HG03280 (cell line): Measurements from ENCODE around the gene TGFBR1.
"Not testable (repeated sequence)": the region's sequence is repeated elsewhere in the genome, so short reads cannot be mapped to it uniquely, and the experiment has no call there.

Source experiments
- ATAC-seq: cut with Tn5 transposase; IDR thresholded peaks from one replicate; pipeline ENCODE4 v1.9.1; 2021; ENCODE audit warnings: mild to moderate bottlenecking, moderate library complexity; ENCODE audit not compliant: unreplicated experiment

Gene TGFBR1

DNA sequence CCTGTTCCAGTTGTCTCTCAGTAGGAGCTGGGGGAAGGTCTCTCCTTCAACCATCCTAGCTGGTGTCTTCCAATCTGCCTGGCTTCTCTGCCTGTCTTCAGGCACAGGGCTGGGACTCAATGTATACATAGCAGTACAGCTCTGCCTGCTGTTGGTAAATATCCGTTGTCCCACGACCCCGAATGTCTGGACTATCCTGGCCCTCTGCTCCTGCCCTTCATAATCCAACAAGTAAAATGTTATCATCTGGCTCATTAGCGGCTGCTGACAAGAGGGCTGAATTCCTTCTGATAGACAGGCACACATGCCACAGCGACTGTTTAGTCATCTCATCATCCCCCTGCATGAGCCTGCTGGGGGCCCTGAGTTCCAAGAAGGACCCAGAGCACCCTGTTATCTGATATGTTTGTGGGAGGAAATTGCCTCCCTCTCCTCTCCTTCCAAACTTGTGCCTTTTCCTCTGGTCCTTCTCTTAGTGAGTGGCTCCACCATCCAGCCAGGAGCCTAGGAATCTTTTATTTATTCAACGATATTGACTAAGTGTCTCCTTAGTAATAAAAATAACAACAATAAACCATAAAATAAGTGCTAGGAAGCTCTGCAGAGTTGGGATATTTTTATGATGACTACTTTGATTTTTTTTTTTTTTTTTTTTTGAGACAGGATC is 29.5 kb upstream of the TGFBR1 start:
- ATAC-seq, result no peak

DNA sequence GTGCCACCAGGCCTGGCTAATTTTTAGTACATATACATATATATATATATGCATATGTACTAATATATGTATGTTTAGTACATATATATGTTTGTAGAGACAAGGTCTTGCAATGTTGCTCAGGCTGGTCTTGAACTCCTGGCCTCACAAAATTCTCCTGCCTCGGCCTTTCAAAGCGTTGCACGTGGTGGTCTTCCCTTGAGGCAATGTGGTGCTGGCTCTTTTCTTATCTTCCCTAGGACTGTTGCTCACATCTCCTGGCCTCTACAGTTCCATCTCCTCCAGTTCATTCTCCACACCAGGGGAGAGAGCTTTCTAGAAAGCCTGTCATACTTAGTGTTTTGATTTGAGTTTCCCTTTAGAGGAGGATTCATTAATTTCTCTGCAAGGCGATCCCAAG is 28.9 kb upstream of the TGFBR1 start:
- no peak for ATAC-seq

DNA sequence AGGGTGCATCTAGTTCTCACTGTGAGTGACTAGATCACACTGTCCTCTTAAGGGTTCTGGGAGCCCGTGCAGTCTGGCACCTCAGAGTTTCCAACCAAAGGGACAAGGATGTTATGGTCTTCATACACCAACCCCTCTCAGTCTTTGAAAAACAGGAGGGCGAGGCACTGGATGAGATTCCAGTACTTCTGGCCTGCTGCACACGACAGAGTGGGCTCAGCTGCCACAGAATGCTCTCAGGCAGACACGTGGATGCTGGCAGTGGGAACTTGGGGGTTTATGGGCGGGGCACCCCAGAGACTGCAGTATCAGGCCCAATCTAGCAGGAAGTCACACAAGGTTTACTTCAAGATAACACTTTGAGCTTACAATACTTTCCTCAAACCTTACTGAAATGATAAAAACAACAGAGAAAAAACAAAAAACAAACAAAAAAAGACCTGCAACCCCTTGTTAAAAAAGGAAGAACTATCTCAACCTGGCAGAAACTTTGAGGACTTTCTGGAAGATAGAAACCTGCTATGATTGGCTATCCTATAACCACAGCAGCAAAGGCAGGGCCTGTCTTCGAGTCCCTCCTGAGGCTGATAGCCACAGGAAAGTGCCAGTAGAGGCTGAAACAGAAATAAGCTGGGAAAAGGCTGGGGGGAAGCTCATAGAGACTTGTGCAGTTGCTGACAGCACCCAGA is 28.3 kb upstream of the TGFBR1 start:
- ATAC-seq, result no peak

DNA sequence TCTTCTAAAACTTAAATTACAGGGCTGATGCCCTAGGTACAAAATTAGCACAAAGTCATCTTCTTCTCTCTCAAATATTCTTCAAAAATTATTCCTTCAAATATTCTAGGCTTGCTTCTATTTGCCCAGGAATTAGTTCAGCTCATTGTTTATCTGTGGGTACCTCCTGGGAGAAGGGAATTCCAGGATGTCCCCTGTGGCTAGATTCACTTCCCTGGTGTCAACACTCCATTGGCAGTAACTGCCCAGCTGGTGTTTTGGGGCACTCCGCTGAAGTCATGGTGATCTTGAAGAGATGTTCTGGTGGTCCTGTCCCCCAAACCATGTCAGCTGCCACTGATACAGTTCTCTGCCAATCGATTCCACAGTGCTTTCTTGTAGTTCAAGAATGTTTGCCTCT is 26.2 kb upstream of the TGFBR1 start:
- no peak for ATAC-seq

DNA sequence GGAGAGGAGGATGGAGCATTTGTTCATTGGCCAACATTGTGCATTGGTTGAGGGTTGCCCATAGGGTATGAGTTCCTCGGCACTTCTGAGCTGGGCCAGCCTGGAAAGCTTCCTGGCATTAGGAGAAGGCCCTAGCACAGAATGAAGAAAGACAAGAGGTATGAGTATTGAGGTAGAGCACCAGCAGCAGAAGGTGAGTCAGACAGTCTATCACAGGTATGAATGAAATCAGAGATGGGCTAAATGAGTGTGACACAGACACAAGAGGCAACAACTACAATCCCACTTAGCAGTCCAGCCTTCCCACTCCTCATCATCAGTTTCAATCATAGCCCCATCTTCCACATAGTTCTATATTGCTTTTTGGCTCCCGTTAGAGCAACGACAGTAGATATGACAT is 25.4 kb upstream of the TGFBR1 start:
- ATAC-seq, result no peak

DNA sequence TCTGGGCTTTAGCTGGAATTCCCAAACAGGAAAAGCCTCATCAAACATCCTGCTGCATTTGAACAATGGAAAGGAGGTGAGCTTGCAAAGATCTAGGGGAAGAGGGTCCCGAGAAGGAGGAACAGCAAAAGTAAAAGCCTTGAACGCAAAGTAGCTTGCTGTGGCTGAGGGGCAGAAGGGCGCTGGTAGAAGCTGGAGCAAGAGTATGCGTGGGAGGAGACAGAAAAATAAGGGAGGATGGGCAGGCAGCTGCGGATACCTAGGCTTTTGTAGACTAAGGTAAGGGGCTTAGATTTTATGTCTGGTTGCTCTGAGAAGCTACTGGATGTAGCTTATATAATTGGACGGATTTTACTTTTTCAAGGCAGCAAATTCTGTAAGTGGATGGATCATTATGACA is 21.9 kb upstream of the TGFBR1 start:
- no peak for ATAC-seq

DNA sequence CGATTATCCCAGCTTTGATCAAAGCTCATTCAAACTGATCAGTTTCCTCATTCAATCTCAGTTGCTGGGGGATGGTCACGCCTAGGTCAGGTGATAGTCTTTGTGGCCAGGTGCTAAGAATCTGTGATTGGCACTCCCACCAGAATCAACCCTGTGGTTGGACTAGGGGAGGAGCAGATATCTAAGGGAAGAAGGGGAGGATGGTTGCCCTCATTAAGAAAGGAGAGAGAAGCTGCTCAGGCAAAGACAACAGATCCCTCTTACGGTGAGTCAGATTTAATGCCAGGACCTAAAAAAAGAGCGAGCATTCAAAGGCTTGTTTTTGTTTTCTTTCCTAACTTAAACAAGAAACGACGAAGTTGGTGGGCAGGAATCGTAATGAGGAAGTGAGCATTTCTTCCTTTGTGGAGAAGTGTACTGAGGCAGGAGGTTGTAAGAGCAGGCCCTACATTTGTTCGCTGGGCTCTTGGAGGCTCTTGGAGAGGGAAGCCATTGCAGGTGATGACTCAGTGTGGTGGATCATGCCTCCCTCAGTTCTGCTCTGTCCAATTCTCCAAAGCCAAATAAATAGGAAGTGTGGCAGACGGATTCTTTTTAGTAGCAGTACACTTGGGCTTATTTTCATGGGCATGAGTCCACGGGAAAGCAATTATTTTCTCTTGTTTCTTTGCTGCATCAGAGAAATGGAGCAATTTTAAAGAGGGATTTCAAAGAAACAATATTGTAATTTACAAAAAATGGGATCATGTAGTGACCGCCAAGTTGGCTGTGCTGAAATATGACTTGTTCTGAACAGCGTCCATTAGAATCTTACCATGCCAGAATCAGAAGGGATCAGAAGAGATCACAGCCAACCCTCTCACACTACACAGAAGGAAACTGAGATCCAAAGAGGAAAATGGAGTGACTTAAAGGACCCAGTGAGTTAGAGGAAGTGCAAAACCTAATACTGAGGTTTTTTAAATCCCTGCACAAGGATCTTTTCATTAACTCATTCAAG is 18.7 kb upstream of the TGFBR1 start:
- no peak for ATAC-seq

DNA sequence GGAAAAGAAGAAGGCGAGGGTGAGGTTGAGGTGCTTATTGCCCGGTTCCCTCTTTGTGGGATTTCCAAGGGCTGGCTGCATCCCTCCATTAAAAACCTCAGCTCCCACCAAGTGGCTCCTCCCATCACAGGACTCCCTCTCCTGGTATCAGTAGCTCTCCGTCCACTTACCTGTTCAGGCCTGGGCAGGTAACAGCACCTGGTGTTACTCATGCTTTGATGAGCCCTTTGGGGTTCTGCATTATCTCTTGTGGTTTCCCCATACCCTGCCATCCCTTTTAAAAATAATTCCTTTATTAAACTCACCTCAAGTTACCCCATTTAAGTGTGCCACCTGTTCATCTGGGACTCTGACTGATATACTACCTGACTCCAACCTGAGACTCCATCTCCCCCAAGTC is 17.5 kb upstream of the TGFBR1 start:
- ATAC-seq, result no peak

DNA sequence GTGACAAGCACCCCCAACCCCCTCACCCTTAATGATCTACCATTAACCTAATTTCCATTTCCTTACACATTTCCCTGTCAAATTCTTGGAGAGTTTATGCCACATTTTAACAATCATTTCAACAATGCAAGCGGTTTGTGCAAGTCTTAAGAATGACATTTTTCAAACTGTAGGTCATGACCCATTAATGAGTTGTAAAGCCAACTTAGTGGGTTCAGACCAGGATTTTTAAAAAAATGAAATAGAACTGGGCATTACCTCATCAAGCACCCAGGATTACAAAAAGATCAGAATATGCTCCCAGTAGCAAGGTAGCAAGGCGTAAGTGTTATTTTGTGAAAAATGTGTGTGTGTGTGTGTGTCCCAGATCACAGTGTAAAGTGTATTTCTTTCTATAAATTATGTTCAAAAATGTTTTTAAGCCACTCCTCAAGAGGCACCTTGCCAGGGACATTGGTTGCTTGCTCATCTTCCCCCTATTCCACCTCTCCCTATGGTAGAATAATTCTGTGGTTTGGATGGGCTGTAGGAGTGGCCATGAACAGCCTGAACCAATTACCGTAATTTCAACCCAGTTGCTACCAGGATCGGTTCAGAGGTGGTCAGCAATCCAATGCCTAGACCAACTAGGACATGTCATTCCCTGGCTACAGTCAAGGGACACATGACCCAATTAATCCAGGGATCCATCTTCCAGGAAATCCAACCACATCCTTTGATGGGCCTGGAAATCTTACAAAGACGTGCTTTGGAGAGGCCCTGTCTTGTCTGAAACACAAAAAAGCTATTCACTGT is 14.4 kb upstream of the TGFBR1 start:
- ATAC-seq, result no peak

DNA sequence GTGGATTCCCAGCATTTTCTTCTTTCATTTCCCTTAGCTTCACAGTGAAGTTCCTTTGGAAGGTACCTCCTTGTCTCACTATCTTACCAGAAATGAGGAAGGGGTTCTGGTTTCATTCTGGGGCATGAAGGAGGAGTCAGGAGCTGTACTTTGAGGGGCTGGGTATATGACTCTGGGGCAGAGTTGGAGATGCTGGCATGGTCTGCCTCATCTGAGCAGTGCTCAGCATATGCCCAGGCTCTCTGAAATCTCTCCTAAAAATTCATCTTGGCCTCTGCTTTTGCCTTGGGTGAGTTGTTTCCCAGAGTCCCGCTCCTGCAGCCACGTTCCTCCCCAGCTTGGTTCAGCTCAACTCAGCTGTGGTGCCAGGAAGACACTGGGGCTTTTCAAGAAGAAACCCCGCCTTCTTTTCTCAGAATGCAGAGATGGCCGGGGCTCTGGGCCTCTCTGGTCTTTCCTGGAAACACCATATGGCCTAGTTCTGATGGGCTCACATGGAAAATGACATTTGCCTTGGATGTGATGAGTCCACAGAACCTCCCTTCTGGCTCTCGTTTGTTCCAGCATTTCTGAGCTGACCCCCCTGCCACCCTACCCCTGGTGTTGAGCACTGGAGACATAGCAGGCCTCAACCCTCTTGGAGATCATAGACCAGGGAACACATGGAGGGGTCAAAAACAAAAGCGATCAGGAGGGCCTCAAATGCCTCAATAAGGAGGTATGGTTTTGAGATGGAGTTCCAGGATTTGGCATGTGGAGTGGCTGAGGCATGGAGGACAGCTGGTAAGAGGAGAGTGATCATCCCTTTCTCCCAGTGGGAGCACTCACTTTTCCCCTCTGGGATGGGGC is 12.0 kb upstream of the TGFBR1 start:
- no peak for ATAC-seq

DNA sequence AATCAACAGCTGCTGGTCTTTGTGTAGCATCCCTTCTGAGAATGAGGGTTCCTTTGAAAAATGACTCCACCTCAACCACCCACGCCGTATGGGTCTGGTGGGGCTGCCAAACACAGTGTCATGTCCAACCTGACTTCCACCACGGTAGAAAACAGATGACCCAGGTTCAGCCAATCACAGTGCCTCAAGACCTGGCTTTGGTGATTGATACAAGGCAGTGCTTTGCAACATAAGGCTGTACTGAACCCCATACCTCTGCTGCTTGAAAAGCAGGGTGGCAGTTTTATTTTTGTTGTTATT is 11.5 kb upstream of the TGFBR1 start:
- ATAC-seq, result no peak

DNA sequence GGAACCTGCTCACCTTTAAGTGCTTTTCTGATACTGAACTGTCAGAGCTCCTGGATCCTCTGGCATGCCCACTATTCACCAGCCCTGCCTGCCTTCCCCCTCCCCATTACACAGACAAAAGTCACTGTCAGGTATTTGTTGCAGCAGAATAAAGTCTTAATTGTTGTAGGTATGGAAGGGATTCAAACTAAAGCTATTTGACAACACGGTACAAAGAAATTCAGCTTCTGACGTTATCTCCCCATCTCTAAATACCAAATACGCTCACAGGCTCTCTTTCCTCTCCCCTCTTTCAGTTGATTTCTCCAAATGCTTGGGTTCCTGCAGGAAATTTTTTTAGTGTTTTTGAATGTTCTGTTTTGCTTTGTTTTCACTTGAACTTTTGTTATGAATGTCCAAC is 9.3 kb upstream of the TGFBR1 start:
- no peak for ATAC-seq

DNA sequence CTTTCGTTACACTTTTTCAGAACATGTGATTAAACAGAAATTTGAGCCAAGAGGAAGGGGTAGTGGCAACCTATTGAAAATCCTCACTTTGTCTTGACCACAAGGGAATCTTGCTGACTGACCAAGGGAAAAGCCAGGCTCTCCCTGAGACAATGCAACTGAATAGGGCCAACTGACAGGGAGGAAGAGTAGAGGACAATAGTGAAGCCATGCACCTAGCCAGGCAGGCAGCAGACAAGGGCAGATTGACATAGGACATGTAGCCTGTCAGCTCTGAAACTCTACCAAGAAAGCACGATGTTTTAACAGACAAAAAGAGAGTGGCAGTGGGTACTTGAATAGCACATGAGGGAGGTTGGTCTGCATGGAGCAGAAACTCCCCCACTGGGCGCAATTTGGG is 8.5 kb upstream of the TGFBR1 start:
- no peak for ATAC-seq

DNA sequence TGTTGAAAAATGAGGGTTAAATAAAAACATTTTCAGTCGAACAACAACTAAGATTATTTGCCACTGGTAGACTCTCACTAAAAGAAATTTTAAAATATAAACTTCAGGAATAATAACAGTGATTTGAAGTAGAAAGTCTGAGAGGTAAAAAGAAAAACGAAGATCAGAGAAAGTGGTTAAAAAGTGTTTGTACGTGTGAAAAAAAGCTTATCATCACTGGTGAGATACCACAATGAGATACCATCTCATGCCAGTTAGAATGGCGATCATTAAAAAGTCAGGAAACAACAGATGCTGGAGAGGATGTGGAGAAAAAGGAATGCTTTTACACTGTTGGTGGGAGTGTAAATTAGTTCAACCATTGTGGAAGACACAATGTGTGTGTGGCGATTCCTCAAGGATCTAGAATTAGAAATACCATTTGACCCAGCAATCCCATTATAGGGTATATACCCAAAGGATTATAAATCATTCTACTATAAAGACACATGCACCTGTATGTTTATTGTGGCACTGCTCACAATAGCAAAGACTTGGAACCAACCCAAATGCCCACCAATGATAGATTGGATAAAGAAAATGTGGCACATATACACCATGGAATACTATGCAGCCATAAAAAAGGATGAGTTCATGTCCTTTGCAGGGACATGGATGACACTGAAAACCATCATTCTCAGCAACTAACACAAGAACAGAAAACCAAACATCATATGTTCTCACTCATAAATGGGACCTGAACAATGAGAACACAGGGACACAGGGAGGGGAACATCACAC is 4.9 kb upstream of the TGFBR1 start:
- not testable (repeated sequence) for ATAC-seq

DNA sequence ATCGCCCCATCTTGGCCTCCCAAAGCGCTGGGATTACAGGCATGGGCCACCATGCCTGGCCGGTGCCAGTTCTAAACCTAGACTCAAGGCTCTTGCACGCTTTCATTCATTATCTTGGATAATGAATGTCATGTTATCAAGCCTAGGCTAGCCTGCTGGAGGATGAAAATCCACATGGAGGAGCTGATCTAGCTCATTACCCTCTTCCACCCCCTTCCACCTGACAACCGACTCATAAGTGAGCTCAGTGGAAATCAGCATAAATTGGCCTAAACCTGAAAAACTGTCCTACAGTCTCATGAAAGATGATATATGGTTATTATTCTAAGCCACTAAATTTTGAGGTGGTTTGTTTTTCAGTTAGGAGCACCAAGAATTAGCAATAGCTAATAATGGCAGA is 3.6 kb upstream of the TGFBR1 start:
- ATAC-seq, result no peak

DNA sequence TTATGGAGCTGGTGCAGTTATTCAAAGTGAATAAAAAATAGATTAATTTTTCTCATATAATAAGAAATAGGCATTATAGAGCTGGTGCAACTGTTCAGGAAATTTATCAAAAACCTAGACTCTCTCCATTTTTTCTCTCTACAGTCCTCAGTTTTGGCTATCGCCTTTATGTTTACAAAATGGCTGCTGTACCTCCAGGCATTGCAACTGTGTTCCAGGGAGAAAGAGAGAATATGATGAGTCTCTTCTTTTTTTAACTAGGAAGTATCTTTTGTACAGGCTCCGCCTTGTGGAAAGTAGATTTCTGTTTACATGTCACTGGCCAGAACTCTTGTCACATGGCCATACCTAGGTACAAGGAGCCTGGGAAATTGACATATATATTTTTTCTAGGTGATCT is 3.1 kb upstream of the TGFBR1 start:
- no peak for ATAC-seq

DNA sequence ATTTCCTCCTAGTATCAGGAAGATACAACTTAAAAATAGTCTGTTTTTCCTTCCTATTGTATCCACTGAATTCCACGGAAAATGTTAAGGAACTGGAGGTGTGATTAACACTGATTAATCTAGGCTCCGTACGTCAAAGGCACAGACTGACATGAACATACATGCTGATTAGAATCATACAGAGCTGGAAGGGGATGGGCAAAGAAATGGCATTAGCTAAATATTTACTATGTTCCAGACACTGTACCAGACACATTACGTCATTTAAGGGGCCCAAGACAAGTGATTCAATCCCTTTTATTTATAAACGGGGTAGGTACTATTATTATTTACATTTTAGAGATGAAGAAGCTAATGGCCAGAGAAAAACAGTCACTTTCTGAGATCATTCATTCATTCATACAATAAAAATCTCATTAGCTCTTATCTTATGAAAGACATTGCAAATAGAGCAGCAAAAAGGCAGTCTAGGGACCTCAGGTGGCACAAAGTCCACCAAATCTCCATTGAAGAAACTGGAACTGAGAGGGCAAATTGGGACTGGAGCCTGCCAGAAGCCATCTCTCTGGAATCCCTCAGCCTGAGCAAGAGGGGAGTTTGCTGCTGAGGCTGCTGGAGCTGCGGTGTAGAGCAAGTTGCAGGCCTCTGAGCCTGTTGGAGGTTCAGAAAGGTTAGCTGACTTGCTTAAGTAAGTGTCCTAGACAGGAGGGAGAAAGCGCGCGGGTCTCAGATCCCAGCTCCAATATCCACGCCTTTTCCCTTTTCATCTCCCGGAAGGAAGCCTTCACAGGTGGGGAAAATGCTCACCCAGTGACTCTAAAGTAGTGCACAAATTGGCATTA is 1.6 kb upstream of the TGFBR1 start:
- no peak for ATAC-seq

DNA sequence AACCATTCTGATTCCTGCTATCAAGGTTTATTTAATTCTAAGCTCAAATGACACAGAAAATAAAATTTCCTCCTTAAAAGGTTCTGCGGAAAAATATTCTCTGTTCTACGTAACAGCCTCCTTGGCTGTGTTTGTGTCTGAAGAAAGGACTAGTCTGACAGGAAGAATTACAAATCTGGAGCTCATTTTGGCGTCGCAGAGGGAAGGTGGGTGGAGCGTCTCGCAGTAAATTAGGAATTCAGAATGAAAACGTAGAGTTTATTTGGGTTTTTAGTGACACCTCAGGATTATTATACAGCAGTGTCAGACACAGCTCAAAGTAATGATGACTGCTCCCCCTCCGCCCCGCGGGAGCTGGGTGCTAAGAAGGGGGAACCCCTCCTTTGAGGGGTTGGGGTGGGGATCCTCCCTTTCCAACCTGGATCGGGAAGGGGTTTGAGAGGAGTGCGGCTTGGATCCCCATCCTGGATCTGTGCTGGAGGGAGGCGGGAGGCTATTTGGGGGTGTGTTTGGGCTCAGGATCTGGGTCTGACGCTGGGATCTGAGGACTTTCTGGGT is 933 bp upstream of the TGFBR1 start:
- ATAC-seq, result no peak
